ENCODE results near the gene FANCI.
"Not testable (repeated sequence)": the region's sequence is repeated elsewhere in the genome, so short reads cannot be mapped to it uniquely, and the experiment has no call there.

FANCI gene

DNA sequence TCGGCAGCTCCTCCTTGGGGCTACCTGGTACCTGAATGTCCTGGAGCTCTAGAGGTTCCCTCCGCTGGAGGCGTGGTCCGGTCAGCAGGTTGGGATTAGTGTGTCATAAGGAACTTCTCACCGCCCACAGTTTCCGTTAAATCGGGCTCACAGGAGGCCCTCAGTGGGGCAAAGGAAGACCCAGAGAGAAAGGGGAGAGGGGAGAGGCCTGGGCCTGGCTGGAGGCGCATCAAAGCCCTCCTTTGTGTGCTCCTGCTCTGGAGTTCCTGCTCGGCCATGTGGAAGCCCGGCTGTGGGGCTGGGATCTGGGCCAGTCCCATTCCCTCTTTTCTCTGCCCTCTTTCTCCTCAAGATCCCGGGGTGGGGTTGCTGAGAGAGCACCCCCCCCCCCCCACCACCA is 22.2 kb upstream of the FANCI start, which contains the start of gene RLBP1:
Gene RLBP1, minus strand, starts transcription at position 37 of the 400 bp plus-strand sequence. CDS start 2,604 bp downstream, outside the sequence.
- DNase-seq (ENCODE audit: low read depth in 1 of 2, low spot score in 1 of 2) = no peak

DNA sequence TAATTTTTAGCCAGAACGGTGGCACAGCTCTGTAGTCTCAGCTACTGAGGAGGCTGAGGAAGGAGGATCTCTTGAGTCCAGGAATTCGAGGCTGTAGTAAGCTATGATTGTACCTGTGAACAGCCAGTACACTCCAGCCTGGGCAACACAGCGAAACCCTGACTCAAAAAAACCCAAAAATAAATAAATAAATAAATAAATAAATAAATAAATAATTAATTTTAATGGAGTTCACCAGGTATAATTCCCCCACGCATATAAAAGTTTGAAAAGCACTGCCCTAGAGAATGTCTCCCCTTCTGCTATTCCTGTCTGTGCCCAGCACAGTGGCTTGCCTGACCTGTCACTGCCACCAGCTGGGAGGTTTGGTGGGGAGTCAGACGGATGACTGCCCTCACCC is 18.2 kb upstream of the FANCI start:
- no peak for DNase-seq (ENCODE audit: low read depth in 1 of 2, low spot score in 1 of 2)

DNA sequence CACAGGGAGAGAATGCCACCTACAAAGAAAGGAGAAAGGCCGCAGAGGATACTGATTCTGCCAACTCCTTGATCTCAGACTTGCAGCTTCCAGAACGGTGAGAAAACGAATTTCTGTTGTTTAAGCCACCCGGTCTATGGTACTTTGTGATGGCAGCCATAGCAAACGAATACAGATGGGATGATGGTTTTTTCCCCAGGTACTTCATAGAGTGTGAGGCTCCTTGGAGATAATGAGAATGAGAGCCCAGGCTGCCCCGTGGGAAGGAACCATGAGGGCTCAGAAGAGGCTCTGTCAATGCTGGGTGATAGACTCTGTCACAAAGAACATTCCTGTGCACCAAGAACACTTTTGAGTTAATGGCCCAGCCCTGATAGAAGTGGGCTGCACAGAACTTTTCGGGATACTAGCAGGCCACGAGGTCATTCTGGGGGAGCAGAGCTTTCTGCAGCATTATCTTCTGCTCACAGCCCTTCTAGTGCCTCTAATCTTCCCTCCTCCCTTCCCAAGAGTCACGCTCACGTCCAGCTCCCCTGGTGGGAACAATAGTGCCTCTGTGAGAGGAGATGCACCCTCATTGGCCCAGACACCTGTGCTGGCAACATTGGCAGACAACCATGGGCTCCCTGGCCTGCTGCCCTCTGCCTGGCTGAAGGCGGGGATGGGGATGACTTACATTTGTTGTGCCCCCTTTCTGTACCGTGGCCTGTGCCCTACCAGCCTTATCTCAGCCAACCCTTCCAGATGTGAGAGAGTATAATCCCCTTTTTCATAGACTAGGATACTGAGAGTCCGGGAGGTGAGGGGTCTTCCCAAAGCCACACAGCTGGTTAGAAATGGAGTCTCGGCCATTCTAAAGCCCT is 17.2 kb upstream of the FANCI start:
- DNase-seq (ENCODE audit: low read depth in 1 of 2, low spot score in 1 of 2) = no peak

DNA sequence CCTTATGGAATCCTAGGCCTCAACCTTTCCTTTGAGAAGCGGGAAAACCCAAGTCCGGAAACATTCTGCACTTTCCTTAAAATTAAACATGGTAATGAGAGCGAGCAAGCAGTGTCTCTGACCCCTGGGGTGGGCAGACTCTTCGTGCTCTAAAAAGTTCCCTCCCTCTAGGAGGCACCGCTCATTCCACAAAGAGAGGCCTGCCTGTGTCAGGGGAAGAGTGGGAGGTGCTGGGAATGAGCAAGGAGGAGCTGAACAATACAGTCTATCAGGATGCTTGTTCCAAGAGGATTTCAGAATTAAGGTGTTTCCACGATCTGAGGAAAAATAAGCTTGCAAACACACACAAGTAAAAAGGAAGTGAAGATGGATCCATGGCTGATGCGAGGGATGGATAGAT is 16.4 kb upstream of the FANCI start:
- no peak for DNase-seq (ENCODE audit: low read depth in 1 of 2, low spot score in 1 of 2)

DNA sequence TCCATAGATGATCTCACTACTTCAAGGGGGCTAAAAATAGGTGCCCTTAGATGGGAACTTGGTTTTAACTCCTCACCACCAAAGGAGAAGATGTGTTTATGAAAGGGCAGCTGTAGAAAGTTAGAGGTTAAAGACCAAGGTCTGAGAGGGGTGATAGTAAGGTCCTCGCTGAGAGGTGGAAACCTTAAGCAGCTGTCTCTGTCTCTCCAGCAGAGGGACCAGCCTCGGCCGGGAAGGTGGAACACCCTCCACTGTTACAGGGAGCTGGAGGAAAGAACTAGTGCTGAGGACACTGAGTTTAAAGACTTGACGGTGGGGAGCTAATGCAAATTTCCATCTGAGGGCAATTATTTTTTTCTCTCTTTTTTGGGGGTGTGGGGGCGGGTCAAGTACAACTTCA is 13.5 kb upstream of the FANCI start:
- DNase-seq (ENCODE audit: low read depth in 1 of 2, low spot score in 1 of 2) = no peak

DNA sequence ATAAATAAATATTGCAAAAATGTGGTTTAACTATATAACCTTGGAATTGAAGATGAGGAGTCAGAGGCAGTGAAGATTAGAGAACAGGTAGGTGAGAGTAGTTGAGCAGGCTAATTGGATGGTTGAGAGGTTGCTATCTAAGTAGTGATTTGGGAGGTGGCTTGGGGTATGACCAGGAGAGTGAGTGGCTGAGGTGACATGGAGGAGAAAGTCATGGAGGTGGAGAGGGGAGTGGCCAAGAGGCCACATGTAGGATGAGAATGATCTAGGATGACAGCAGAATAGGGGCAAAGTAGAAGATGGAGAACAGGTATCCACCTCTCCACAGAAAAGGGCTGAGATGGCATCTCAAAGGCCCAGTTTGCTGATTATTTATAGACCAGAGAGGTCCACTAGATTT is 11.9 kb upstream of the FANCI start:
- DNase-seq (ENCODE audit: low read depth in 1 of 2, low spot score in 1 of 2) = no peak

DNA sequence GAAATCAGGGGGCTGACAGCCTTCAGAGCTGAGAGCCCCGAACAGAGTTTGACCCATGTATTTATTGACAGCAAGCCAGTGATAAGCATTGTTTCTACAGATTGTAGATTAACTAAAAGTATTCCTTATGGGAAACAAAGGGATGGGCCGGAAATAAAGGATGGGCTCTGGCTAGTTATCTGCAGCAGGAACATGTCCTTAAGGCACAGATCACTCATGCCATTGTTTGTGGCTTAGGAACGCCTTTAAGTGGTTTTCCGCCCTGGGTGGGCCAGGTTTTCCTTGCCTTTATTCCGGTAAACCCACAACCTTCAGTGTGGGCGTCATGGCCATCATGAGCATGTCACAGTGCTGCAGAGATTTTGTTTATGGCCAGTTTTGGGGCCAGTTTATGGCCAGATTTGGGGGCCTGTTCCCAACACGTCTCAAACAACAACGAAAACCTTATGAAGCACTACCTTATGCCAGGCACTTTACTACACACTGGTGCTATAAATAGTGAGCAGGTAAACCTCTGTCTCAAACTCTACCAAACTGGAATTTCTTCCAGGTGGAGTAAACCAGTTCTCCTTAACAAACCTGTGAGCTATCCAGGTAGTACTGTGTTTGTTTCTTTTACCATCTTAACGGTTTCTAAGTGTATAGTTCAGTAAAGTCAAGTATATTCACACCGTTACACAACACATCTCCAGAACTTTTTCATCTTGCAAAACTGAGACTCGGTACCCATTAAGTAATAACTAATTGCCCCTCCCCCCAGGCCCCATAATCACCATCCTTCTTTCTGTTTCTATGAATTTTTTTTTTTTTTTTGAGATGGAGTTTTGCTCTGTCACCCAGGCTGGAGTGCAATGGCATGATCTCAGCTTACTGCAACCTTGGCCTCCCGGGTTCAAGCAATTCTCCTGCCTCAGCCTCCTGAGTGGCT is 3.6 kb upstream of the FANCI start:
- not testable (repeated sequence) for DNase-seq (ENCODE audit: low read depth in 1 of 2, low spot score in 1 of 2)

DNA sequence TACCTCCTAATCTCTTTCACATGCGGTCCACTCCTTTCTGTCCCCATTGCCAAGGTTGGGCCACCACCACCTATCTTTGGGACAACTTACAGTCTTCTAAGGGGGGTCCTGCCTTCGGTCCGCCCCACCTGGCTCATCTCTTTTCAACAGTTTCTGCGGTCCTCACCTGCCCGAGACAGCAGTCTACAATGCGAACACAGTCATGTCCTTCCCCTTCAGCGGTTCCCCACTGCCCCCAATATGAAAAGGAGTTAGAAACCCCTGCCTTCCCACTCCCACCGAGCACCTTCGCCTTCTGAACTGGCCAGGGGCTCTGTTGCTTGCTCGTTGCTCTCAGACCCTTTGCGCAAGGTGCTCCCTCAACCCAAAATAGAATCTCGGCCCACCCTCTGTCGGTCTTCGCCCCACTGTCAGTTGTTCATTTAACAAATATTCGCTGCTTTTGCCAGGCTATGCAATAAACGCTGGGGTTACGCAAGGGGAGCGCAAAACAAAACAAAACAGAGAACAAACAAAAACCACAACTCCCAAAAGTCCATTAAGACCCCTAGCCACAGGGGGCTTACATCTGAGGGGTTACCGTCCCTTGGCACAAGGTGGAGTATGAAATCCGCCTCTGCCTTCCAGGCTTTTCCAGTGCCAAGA is 611 bp upstream of the FANCI start:
- no peak for DNase-seq (ENCODE audit: low read depth in 1 of 2, low spot score in 1 of 2)

DNA sequence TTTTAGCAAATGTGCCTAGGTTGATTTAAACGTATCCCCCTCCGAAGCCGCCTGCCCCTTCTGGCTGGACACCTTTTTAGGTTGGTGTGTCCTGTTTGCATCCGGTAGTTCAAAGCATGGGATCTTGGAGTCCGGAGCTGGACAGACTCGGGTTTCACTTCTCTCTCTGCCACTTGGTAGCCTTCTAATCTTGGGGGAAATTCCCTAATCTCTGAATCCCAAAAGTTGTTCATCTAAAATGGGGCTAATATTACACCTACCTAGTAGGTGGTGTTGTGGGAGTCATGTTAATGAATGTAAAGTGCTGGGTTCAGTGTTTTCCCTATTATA is 760 bp downstream of the FANCI start:
- DNase-seq (ENCODE audit: low read depth in 1 of 2, low spot score in 1 of 2) = no peak

DNA sequence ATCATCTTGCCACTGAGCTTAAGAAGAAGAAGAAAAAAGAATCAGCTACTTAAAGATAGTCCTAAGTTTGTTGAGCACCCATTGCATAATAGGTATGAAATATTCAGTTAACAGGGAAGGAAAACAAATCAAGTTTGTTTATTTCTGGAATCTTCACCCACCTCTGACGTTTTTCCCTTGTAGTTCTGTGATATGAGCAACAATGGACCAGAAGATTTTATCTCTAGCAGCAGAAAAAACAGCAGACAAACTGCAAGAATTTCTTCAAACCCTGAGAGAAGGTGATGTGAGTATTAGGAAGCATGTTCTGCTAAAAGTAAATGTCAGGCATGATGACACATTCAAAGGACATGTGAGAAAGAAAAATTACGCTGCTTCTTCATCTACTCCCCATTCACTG is 3.7 kb downstream of the FANCI start:
- DNase-seq (ENCODE audit: low read depth in 1 of 2, low spot score in 1 of 2) = no peak

DNA sequence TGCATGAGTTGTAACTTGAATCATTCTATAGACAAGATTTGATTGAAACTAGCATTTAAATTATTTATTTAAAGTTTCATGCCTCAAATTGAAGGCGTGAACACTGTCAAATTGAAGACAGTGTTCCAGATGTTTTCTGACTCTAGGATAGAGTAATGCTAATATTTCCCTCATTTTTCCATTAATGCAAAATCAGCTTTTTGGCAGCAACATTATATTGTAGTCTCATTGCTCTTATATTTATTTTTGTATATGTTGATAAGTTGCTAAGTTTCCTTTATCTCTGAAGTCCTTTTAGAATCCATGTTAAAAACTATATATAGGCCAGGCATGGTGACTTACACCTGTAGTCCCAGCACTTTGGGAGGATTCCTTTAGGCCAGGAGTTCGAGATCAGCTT is 4.8 kb downstream of the FANCI start:
- DNase-seq (ENCODE audit: low read depth in 1 of 2, low spot score in 1 of 2) = no peak

DNA sequence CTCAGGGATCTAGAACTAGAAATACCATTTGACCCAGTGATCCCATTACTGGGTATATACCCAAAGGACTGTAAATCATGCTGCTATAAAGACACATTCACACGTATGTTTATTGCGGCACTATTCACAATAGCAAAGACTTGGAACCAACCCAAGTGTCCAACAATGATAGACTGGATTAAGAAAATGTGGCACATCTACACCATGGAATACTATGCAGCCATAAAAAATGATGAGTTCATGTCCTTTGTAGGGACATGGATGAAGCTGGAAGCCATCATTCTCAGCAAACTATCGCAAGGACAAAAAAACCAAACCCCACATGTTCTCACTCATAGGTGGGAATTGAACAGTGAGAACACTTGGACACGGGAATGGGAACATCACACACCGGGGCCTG is 6.4 kb downstream of the FANCI start:
- DNase-seq (ENCODE audit: low read depth in 1 of 2, low spot score in 1 of 2) = not testable (repeated sequence)

DNA sequence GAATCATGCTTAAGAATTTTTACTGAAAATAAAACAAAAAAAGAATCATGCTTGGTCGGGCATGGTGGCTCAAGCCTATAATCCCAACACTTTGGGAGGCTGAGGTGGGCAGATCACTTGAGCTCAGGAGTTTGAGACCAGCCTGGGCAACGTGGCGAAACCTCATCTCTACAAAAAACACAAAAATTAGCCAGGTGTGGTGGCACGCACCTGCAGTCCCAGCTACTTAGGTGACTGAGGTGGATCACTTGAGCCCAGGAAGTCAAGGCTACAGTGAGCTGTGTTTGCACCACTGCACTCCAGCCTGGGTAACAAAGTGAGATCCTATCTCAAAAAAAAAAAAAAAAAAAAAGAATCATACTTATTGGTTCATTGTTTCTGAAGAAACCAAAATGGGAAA is 33.5 kb downstream of the FANCI start:
- not testable (repeated sequence) for DNase-seq (ENCODE audit: low read depth in 1 of 2, low spot score in 1 of 2)

DNA sequence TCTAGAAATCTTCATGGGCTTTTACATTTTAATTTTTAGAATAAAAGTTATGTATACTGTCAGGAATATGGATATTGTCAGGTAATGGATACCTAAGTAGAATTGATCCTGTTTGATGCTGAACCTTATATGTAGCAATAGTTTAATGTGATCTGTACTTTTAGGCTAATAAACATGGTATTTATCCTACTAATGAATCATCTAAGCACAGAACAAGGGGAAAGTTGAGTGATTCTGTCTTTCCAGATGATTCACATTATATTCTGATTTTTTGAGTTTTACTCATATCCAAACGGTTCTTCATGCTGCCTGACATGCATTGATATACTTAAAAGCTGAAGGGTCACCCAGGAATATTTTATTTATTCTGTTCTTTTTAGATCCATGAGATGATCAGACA is 34.5 kb downstream of the FANCI start:
- DNase-seq (ENCODE audit: low read depth in 1 of 2, low spot score in 1 of 2) = no peak

DNA sequence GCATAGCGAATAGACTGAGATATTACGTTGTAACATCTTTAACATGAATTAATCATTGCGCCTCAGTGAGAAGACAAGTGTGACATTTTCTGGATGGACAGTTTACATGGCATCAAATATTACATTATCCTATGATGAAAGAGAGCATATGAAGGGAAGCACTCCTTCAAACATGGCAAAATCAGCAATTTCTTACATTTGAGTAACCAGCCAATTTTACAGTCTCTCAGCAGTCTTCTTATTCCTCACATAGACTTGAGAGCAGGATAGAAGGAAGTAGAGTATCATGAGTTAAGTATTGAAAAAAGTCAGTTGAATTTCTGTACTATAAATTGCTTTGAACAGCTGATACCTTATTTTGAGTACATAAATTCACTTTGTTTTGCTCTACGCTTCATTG is 38.9 kb downstream of the FANCI start:
- DNase-seq (ENCODE audit: low read depth in 1 of 2, low spot score in 1 of 2) = no peak

DNA sequence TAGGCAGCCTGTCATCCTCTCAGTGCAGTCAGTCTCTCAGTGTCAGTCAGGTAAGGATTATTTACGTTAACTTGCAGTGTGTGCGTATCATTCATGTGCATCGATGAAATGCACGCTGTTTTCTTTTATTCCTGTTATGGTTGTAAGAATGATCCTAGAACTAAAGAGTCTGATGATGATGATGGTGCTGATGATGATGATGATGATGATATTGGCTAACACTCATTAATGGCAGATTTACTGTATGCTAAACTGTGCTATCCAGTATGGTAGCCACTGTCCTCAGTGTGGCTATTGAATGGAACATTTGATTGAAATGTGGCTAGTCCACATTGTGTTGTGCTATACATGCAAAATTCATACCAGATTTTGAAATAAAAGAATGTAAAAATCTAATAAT is 39.4 kb downstream of the FANCI start:
- DNase-seq (ENCODE audit: low read depth in 1 of 2, low spot score in 1 of 2) = no peak

DNA sequence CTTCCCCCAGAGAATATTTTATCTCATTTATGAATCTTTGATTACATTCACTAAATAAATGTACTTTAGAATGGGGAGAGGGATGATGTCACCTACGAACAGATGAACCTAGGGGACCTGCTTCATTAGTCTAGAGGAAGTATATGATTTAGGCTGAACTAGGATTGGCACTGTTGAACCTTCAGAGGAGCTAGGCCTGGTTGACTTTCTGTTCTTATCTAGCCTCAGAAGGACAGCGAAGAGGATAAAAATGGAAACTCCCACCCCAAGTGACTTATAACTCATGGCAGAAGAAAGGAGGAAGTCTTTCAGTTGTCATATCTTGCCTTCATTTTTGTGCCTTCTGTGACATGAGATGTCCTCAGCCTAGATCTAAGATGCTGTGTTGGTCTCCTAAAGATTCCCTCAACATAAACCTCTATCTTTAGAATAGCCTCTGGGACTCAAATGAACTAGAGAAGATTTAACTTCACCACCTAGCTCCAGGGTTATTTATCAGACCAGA is 48.2 kb downstream of the FANCI start:
- DNase-seq (ENCODE audit: low read depth in 1 of 2, low spot score in 1 of 2) = no peak

DNA sequence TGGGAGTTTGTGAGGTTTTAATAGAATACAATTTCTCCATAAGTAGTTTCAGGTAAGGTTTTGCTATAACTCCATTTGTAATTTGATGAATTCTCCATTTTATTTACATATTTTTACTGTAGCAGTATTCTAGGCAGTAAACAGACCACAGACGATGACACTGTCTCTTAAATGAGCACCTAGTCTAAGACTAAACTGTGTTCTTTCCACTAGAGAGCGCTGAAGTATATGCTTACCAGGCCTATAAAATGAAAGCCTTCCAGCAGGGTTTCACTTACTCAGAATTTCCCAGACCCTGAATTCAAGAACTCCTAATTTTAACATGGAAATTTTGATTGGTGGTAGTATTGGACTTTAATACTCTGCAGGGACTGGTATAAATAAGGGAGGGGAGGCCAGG is 49.2 kb downstream of the FANCI start:
- DNase-seq (ENCODE audit: low read depth in 1 of 2, low spot score in 1 of 2) = no peak

DNA sequence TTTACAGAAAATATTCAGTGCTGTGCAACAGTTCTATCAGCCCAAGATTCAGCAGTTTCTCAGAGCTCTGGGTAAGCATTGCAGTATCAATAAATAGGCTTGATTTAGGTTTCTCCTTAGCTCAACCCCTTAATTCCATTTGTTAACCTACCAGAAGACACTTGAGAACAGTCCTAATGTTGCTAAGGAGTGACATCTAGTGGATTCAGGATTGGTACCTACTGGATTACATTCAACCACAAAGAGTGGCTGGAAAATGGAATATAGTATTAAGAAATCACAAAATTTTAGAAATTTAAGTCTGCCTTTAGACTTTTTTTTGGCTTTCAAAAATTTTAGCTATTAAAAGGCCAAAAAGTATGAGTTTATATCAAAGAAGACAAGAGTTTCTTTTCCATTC is 56.1 kb downstream of the FANCI start:
- no peak for DNase-seq (ENCODE audit: low read depth in 1 of 2, low spot score in 1 of 2)

DNA sequence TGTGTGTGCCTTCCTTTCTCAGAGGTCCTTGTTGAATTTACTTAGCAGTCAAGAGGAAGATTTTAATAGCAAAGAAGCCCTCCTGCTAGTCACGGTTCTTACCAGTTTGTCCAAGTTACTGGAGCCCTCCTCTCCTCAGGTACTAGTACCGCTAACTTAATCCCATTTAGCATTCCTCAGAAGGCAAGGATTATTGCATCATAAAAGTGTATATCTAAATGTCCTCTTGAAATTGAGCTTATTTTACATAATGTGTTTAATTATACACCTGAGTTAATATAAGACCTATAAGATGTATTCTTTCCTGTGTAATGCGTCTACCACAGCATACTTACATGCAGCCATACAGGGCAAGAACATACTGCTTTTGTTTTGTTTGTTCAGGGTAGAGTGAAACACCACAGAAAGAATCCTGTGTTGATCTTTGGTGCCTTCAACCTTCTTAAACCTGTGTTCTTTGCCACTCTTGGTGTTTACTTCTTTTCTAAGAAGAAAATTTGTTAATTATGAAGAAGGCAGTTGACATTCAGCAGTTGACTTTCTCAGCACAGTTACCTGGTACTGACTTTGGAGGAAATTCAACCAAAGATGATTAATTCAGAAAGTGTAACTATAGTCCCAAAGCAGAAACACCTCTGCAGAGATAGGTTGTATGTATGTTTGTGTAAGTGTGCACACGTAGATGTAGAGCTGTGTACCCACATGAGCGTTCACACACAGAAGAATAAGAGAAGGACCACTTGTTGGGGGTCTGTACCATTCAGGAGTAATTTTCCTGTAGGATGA is 57.7 kb downstream of the FANCI start:
- DNase-seq (ENCODE audit: low read depth in 1 of 2, low spot score in 1 of 2) = no peak

DNA sequence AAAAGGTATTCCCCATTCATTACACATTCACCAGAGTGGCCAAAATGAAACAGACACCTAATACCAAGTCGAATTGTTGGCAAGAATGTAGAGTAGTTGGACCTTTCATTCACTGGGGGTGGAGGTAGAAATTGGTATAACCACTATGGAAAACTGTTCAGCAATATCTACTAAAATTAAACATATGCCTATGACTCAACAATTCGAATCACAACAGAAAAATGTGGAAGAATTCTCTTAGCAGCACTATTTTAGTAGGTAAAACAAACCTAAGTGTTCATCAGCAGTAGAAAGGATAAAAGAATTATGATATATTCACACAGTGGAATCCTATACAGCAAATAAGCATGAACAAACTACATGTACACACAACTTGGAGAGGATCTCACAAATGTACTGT is 60.2 kb downstream of the FANCI start:
- no peak for DNase-seq (ENCODE audit: low read depth in 1 of 2, low spot score in 1 of 2)
